ENCODE data around the gene SPATA25.

DNA sequence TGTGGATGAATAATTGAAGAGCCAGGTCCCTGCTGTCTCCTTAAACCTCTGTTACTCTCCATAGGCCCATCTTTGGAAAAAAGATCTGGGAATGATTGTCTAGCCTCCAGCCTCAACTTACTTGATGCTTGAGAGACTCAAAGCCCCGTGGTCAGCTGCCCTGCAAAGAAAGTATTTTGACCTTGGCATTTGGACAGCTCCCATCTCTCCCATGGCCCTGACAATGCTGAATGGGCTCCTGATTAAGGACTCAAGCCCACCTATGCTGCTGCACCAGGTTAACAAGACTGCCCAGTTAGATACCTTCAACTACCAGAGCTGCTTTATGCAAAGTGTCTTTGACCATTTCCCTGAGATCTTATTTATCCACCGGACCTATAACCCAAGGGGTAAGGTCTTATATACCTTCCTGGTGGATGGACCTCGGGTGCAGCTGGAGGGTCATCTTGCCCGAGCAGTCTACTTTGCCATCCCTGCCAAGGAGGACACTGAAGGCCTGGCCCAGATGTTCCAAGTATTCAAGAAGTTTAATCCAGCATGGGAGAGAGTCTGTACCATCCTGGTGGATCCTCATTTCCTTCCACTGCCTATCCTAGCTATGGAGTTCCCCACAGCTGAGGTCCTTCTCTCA, 4.8 kb downstream of the SPATA25 start:
- TF ChIP-seq CTCF (IDR thresholded peaks at IDR 0.05): no peak
- no peak for TF ChIP-seq POLR2AphosphoS5 (IDR thresholded peaks at IDR 0.05)
- TF ChIP-seq POLR2A (IDR thresholded peaks at IDR 0.05): no peak
